Measurements from ENCODE around the gene PKHD1.

GRCh38 chr6:51620971-51621370 lies 466.4 kb downstream of the PKHD1 start:
- TF ChIP-seq CTCF (IDR thresholded peaks at IDR 0.05; ENCODE audit: poor library complexity): no peak
- no peak for TF ChIP-seq EZH2 (IDR thresholded peaks at IDR 0.05; ENCODE audit: borderline replicate concordance)
- no peak for TF ChIP-seq EZH2phosphoT487 (IDR thresholded peaks at IDR 0.05; ENCODE audit: low read depth, severe bottlenecking, unreplicated experiment)

Measured in hepatocyte (in vitro differentiated cells).